Natural killer cell (primary cell): ENCODE measurements around the gene BMF. TPM values are rescaled to one million over a fixed set of nuclear protein-coding genes. Genes with fewer than 3 reads are reported as not detected.

Experiments used
- ATAC-seq, 3 donors: fragments of 150-1000 bp in 2 of 3; fragments of 200-7000 bp in 1 of 3; cut with Tn5 transposase; 1 replicate in 1 of 3; 2 replicates in 2 of 3; pipeline ENCODE4 v1.10.0; 2021; ENCODE audit warnings: mild to moderate bottlenecking in 2 of 3, moderate library complexity in 2 of 3
- DNase-seq, 2 donors: peaks; one replicate each; pipeline versions ENCODE4 v3.0.0 to v3.0.0-alpha.2; 2013 to 2021; ENCODE audit warnings: mixed read lengths in 1 of 2
- H3K27ac ChIP-seq: one replicate; pipeline ENCODE4 v1.5.1; 2013; ENCODE audit warnings: mild to moderate bottlenecking, low read length
- H3K27me3 ChIP-seq: one replicate; pipeline ENCODE4 v1.6.1; 2013; ENCODE audit warnings: low read length; ENCODE audit not compliant: control insufficient read depth, insufficient read depth
- H3K36me3 ChIP-seq: one replicate; pipeline ENCODE4 v1.6.1; 2013; ENCODE audit warnings: low read length; ENCODE audit not compliant: control insufficient read depth, insufficient read depth
- H3K4me1 ChIP-seq: one replicate; pipeline ENCODE4 v1.6.1; 2013; ENCODE audit warnings: low read length; ENCODE audit not compliant: control insufficient read depth, insufficient read depth
- H3K4me3 ChIP-seq: one replicate; pipeline ENCODE4 v1.5.1; 2013; ENCODE audit warnings: low read length
- H3K9me3 ChIP-seq: one replicate; pipeline ENCODE4 v1.6.1; 2013; ENCODE audit warnings: low read length; ENCODE audit not compliant: control insufficient read depth, insufficient read depth
- H3K27ac Mint-ChIP-seq, 2 donors: one replicate each; pipeline ENCODE4 v1.8.0; 2022; ENCODE audit warnings: mild to moderate bottlenecking in 2 of 2, mixed read lengths in 2 of 2, moderate library complexity in 1 of 2
- H3K27me3 Mint-ChIP-seq, 2 donors: one replicate each; pipeline ENCODE4 v1.8.0; 2022; ENCODE audit warnings: low read depth in 2 of 2, mixed read lengths in 2 of 2
- H3K36me3 Mint-ChIP-seq: one replicate; pipeline ENCODE4 v1.8.0; 2022; ENCODE audit warnings: mixed read lengths
- H3K4me1 Mint-ChIP-seq, 2 donors: one replicate each; pipeline ENCODE4 v1.8.0; 2022; ENCODE audit warnings: mixed read lengths in 2 of 2
- H3K4me3 Mint-ChIP-seq: one replicate; pipeline ENCODE4 v1.8.0; 2022; ENCODE audit warnings: mild to moderate bottlenecking, moderate library complexity, mixed read lengths
- H3K9me3 Mint-ChIP-seq, 2 donors: one replicate each; pipeline ENCODE4 v1.8.0; 2022; ENCODE audit warnings: mixed read lengths in 2 of 2
- WGBS: methylation state at CpG from one replicate; pipeline ENCODE4 v1.1.7; 2013; ENCODE audit warnings: missing lambda C conversion rate; ENCODE audit not compliant: insufficient coverage; 5-methylcytosine and 5-hydroxymethylcytosine counted together
- intact Hi-C: fragments of 100-400 bp; cut with micrococcal nuclease; formaldehyde crosslinking; loops from one replicate; pipeline ENCODE4 v1.14.2; 2022
- total RNA-seq, 4 donors: library from RNA; stranded (reverse); fragments of 120-200 nt in 1 of 4; gene quantifications; one replicate each; pipeline versions ENCODE4 v1.2.3 to v1.2.4, GENCODE V29; 2013 to 2022
- TF ChIP-seq, protein P1 (sequence below): fragments of 200-600 bp; IDR thresholded peaks from one replicate; pipeline ENCODE4 v1.8.0; 2022; ENCODE audit warnings: antibody characterized with exemption

The BMF gene
- total RNA-seq, 3 donors from 2014 or later (not counting 1 experiment from before 2014, with no cell fraction given) = 7.6 to 10.5 (median 9.8) TPM

DNA sequence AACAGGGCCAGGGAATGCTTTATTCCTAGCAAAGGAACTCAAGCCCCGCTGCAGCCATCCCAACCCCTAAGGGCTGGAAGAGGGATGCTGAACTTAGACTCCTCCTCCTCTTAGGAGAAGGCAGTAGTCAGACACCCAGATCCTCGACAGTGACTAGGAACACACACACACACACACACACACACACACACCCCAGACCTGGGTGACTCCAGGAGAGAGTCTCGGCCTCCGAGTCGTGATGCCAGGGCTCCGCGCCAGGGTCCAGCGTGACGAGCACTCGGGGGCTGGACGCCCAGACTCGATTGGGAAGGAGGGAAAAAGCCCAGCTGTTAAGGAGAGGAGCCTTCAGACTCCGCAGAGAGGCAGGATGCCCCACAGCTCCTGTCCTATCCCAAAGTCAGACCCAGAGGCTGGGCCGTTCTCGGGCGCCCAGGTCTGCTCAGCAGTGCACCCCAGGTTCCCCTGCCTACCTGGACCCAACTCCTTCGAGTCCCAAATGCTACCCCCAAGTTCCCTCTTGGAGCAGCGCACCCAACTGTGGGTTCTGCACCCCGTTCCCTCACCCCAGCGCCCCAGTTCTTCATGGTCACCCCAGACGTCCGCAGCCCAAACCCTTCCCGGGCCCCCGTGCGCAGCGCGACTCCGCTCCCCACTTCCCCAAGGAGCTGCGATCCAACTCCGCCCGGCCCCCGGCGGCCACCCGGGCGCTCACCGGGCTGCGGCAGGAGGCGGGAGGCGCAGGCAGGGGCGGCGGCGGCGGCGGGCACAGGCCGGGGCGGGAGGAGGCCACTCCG lies 421 bp downstream of the BMF start:
- H3K27ac ChIP-seq = peak overlapping the region; percentile 37
- TF ChIP-seq, protein P1, sequence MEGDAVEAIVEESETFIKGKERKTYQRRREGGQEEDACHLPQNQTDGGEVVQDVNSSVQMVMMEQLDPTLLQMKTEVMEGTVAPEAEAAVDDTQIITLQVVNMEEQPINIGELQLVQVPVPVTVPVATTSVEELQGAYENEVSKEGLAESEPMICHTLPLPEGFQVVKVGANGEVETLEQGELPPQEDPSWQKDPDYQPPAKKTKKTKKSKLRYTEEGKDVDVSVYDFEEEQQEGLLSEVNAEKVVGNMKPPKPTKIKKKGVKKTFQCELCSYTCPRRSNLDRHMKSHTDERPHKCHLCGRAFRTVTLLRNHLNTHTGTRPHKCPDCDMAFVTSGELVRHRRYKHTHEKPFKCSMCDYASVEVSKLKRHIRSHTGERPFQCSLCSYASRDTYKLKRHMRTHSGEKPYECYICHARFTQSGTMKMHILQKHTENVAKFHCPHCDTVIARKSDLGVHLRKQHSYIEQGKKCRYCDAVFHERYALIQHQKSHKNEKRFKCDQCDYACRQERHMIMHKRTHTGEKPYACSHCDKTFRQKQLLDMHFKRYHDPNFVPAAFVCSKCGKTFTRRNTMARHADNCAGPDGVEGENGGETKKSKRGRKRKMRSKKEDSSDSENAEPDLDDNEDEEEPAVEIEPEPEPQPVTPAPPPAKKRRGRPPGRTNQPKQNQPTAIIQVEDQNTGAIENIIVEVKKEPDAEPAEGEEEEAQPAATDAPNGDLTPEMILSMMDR = no peak
- no peaks in the 10 kb centered on the region for H3K27me3 ChIP-seq
- H3K36me3 ChIP-seq = no peaks in the 10 kb centered on the region
- Mint-ChIP-seq H3K36me3 (no peaks in the 10 kb centered on the region), H3K27me3 (peaks cover 13 to 15% of the 10 kb centered on the region in 2 donors), H3K4me3 (peak overlapping the region; percentile 95), H3K9me3 (no peaks in the 10 kb centered on the region), H3K27ac (peak overlapping the region; percentile 46 to 88), H3K4me1 (peaks cover 26 to 37% of the 10 kb centered on the region in 2 donors)
- DNase-seq = peak in 1 of 2 donors; percentile 45
- WGBS = 3% methylated on average over 47 of the region's 47 CpGs
- H3K4me3 ChIP-seq = peak overlapping the region; percentile 71
- H3K4me1 ChIP-seq = peaks cover 52% of the 10 kb centered on the region
- intact Hi-C loops = loop anchor here (5.0 kb wide), 1 partner anchor 61 kb away; no protein-coding TSS in a partner anchor
- H3K9me3 ChIP-seq = no peaks in the 10 kb centered on the region
- peak; percentile 3 to 6 (median 5) for ATAC-seq

DNA sequence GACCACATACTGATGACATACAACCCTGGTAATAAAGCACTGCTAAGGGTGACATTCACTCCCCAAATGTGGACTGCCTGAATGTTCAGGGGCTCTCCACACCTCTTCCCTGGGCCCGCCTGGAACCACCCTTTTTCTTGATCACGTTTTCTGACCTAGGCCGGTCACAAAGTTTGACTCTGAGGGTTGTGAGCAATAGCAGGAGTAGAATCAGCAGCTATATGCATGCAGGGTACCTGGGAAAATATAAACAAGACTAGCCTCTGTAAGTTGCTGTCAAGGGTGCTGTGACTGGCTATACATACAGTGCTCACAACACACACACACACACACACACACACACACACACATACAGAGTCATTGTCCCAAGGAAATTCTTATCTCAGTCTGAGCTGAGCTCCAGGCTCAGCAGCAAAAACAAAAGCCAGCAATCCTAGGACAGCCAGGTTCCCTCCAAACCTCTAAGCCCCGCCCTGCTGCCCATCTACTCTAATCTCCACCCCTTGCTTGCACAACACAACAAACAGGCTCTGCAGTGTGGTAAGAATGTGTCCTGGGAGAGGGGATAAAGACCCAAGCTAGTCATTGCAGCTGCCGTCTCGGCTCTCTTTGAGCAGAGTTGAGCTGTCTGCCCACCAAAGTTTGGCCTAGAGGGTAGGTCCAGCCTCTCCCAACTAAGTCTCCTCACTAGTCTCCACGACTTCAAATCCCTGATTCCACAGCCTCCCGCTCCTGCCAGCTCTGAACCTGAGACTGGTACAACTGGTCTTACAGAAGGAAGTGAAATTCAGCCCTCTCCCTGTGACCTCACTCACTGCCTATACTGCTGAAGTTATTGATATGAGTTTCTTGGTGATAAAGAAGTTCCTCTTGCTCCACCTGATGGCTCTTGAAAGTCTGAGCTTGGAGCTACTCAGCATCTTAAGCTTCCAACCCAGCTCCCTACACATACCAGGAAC lies 2.2 kb downstream of the BMF start:
- peak overlapping the region; percentile 38 for H3K4me3 Mint-ChIP-seq

DNA sequence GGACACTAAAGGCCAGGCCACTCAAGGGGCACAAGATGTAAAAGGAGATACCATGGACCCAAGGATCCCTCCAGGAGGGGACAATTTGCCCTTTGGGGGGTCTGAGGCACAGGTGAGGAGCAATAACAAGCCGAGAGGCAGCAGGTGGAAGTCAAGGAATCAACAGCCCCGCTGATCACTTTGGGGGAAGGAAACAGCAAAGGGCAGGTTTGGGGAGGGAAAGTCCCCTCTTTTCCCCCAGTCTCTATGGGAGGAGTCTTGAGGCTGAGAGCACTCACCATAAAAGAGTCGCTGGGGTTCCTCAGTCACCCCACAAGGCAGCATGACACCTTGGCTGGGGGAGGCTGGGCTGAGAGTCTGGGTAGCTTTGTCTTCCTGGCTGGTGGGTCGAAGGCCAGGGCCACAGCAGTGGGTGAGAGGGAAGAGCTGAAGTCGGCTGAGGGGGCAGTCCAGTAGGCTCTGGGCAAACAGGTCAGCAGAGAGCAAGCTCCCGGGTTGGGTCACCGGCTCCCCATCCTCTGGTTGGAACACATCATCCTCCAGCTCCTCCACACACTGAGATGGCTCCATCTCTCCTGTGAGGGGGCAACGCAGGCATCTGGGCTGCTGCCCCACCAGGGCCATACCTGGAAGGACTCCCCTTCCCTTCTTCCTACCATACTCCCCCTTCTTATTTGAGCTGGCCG lies 3.0 kb downstream of the BMF start:
- TF ChIP-seq, protein P1 = no peak
- intact Hi-C loops = loop anchor here (5.0 kb wide), 1 partner anchor 58 kb away; no protein-coding TSS in a partner anchor
- no peaks in the 10 kb centered on the region for H3K36me3 ChIP-seq
- no peaks in the 10 kb centered on the region for H3K9me3 ChIP-seq
- Mint-ChIP-seq H3K9me3 (no peaks in the 10 kb centered on the region), H3K27me3 (peaks cover 0 to 5% of the 10 kb centered on the region in 2 donors), H3K4me3 (no peak overlapping the region), H3K4me1 (peaks cover 33 to 42% of the 10 kb centered on the region in 2 donors), H3K27ac (peak overlapping the region; percentile 34 to 77), H3K36me3 (no peaks in the 10 kb centered on the region)
- no peaks in the 10 kb centered on the region for H3K27me3 ChIP-seq
- no peak overlapping the region for H3K4me3 ChIP-seq
- peak in 1 of 2 donors; percentile 68 for DNase-seq
- peak overlapping the region; percentile 83 for H3K27ac ChIP-seq
- WGBS = 71% methylated on average over 8 of the region's 9 CpGs
- peaks cover 67% of the 10 kb centered on the region for H3K4me1 ChIP-seq
- ATAC-seq = no peak

More for the DNA sequence above, 2.2 kb downstream of the BMF start:
- H3K9me3 Mint-ChIP-seq = no peaks in the 10 kb centered on the region
- DNase-seq (peak in 1 of 2 donors; percentile 43), ATAC-seq (no peak)
- H3K27ac Mint-ChIP-seq = peak overlapping the region in 1 of 2 donors; percentile 88
- peaks cover 26 to 38% of the 10 kb centered on the region in 2 donors for H3K4me1 Mint-ChIP-seq
- H3K27ac ChIP-seq = peak overlapping the region; percentile 83
- intact Hi-C loops = loop anchor here (5.0 kb wide), 1 partner anchor 59 kb away; no protein-coding TSS in a partner anchor
- no peak overlapping the region for H3K4me3 ChIP-seq
- TF ChIP-seq, protein P1 = no peak
- no peaks in the 10 kb centered on the region for H3K27me3 ChIP-seq
- H3K27me3 Mint-ChIP-seq = peaks cover 0 to 5% of the 10 kb centered on the region in 2 donors
- 80% methylated on average over 7 of the region's 8 CpGs for WGBS
- H3K9me3 ChIP-seq = no peaks in the 10 kb centered on the region
- H3K4me1 ChIP-seq = peaks cover 61% of the 10 kb centered on the region
- no peaks in the 10 kb centered on the region for H3K36me3 Mint-ChIP-seq
- H3K36me3 ChIP-seq = no peaks in the 10 kb centered on the region
